Endodermal cell (in vitro differentiated cells): ENCODE results near the gene DENND4B. TPM values are rescaled to one million over a fixed set of nuclear protein-coding genes. Genes with fewer than 3 reads are reported as not detected.

Source experiments
- DNase-seq: peaks from one replicate; pipeline ENCODE4 v3.0.0-alpha.2; 2017
- H3K27ac ChIP-seq: 2 replicates; pipeline ENCODE4 v1.5.1; 2013; ENCODE audit warnings: mild to moderate bottlenecking, low read depth, low read length, moderate library complexity
- H3K27me3 ChIP-seq: 2 replicates; pipeline ENCODE4 v1.6.1; 2013; ENCODE audit warnings: mild to moderate bottlenecking, low read length, moderate library complexity; ENCODE audit not compliant: insufficient read depth, control insufficient read depth, poor library complexity, severe bottlenecking
- H3K36me3 ChIP-seq: 2 replicates; pipeline ENCODE4 v1.7.0; 2013; ENCODE audit warnings: mild to moderate bottlenecking, low read length, moderate library complexity; ENCODE audit not compliant: control insufficient read depth, insufficient read depth
- H3K4me1 ChIP-seq: one replicate; pipeline ENCODE4 v1.7.0; 2013; ENCODE audit warnings: low read length; ENCODE audit not compliant: control insufficient read depth, insufficient read depth
- H3K4me3 ChIP-seq: 2 replicates; pipeline ENCODE4 v1.5.1; 2013; ENCODE audit warnings: mild to moderate bottlenecking, low read length, moderate library complexity
- H3K9ac ChIP-seq: 2 replicates; pipeline ENCODE4 v1.6.1; 2013; ENCODE audit warnings: mild to moderate bottlenecking, low read length, moderate library complexity; ENCODE audit not compliant: poor library complexity, severe bottlenecking; ENCODE audit errors: extremely low read depth
- H3K9me3 ChIP-seq: 2 replicates; pipeline ENCODE4 v1.6.1; 2013; ENCODE audit warnings: mild to moderate bottlenecking, low read length, moderate library complexity; ENCODE audit not compliant: control insufficient read depth
- H3K27ac Mint-ChIP-seq: 2 replicates; pipeline ENCODE4 v1.8.0; 2020; ENCODE audit warnings: mixed read lengths
- H3K27me3 Mint-ChIP-seq: 2 replicates; pipeline ENCODE4 v1.8.0; 2021; ENCODE audit warnings: mild to moderate bottlenecking, mixed read lengths; ENCODE audit not compliant: insufficient read depth
- H3K36me3 Mint-ChIP-seq: 2 replicates; pipeline ENCODE4 v1.8.0; 2020; ENCODE audit warnings: low read depth, mixed read lengths
- H3K4me1 Mint-ChIP-seq: 2 replicates; pipeline ENCODE4 v1.8.0; 2020; ENCODE audit warnings: mixed read lengths
- H3K4me3 Mint-ChIP-seq: 2 replicates; pipeline ENCODE4 v1.8.0; 2020; ENCODE audit warnings: mild to moderate bottlenecking, moderate library complexity, mixed read lengths
- H3K9me3 Mint-ChIP-seq: 2 replicates; pipeline ENCODE4 v1.8.0; 2020; ENCODE audit warnings: mild to moderate bottlenecking, mixed read lengths
- CTCF ChIP-seq: fragments of 200-600 bp; sonication (generic); conservative IDR thresholded peaks from 2 replicates; pipeline ENCODE4 v1.5.0; 2021; ENCODE audit warnings: antibody characterized with exemption, mild to moderate bottlenecking
- WGBS, 2 experiments: methylation state at CpG; one replicate each; pipeline versions ENCODE4 v1.1.5 to v1.1.7; 2013; ENCODE audit warnings: missing lambda C conversion rate in 2 of 2, mixed read lengths in 1 of 2; ENCODE audit not compliant: insufficient coverage in 1 of 2, insufficient read length in 1 of 2; 5-methylcytosine and 5-hydroxymethylcytosine counted together
- total RNA-seq, 2 donors: library from RNA; stranded (reverse); fragmentation: NEBNext Ultra II Directional in 1 of 2; extraction: Animal tissue kit (Norgen Biotek cat#: 25700) in 1 of 2; gene quantifications; 2 replicates in 1 of 2; 3 replicates in 1 of 2; pipeline ENCODE4 v1.2.1, GENCODE V29; 2021

The DENND4B gene
- total RNA-seq, 2 donors from 2014 or later, result 89.5 to 115 TPM

GRCh38 chr1:153957744-153958110 is 11.2 kb upstream of the DENND4B start:
- peak overlapping the region; percentile 98 for H3K4me3 Mint-ChIP-seq
- peak overlapping the region; percentile 96 for H3K27ac Mint-ChIP-seq
- no peak for DNase-seq
- Histone ChIP-seq H3K4me3 (peak overlapping the region; percentile 98), H3K27ac (peak overlapping the region; percentile 63), H3K9me3 (no peaks in the 10 kb centered on the region), H3K27me3 (no peaks in the 10 kb centered on the region), H3K9ac (peak overlapping the region; percentile 77), H3K4me1 (no peaks in the 10 kb centered on the region), H3K36me3 (peaks cover 19% of the 10 kb centered on the region)
- H3K36me3 Mint-ChIP-seq, result peaks cover 28% of the 10 kb centered on the region
- 0% methylated on average over 5 to 13 of the region's 13 CpGs for WGBS, 2 experiments
- H3K27me3 Mint-ChIP-seq, result no peaks in the 10 kb centered on the region
- no peaks in the 10 kb centered on the region for H3K9me3 Mint-ChIP-seq
- TF ChIP-seq CTCF, result no peak
- H3K4me1 Mint-ChIP-seq, result peaks cover 33% of the 10 kb centered on the region

- H3K9me3 ChIP-seq, result no peaks in the 10 kb centered on the region
- no peaks in the 10 kb centered on the region for H3K4me1 ChIP-seq
- H3K27me3 ChIP-seq, result no peaks in the 10 kb centered on the region
- DNase-seq, result no peak
- TF ChIP-seq CTCF, result no peak
- no peaks in the 10 kb centered on the region for H3K9me3 Mint-ChIP-seq
- peaks cover 32% of the 10 kb centered on the region for H3K36me3 Mint-ChIP-seq
- peak overlapping the region; percentile 96 for H3K27ac Mint-ChIP-seq
- H3K36me3 ChIP-seq, result peaks cover 25% of the 10 kb centered on the region
- no peaks in the 10 kb centered on the region for H3K27me3 Mint-ChIP-seq
- peak overlapping the region; percentile 98 for H3K4me3 ChIP-seq
- H3K4me3 Mint-ChIP-seq, result peak overlapping the region; percentile 98
- peaks cover 29% of the 10 kb centered on the region for H3K4me1 Mint-ChIP-seq
- H3K27ac ChIP-seq, result no peak overlapping the region
- WGBS, 2 experiments, result 20 to 37% methylated on average over 2 to 5 of the region's 6 CpGs
- peak overlapping the region; percentile 77 for H3K9ac ChIP-seq
Observed at GRCh38 chr1:153956997-153957715, 10.6 kb upstream of the DENND4B start.

- Mint-ChIP-seq H3K27ac (no peak overlapping the region), H3K27me3 (no peaks in the 10 kb centered on the region), H3K9me3 (no peaks in the 10 kb centered on the region), H3K36me3 (peaks cover 32% of the 10 kb centered on the region), H3K4me3 (no peak overlapping the region), H3K4me1 (peaks cover 18% of the 10 kb centered on the region)
- Histone ChIP-seq H3K36me3 (peaks cover 28% of the 10 kb centered on the region), H3K9ac (no peak overlapping the region), H3K27me3 (no peaks in the 10 kb centered on the region), H3K4me1 (no peaks in the 10 kb centered on the region), H3K27ac (no peak overlapping the region), H3K4me3 (no peak overlapping the region), H3K9me3 (no peaks in the 10 kb centered on the region)
- TF ChIP-seq CTCF, result no peak
- WGBS, 2 experiments, result 94 to 99% methylated on average over 6 to 10 of the region's 10 CpGs
- DNase-seq, result no peak
Observed at GRCh38 chr1:153954826-153955225, 8.3 kb upstream of the DENND4B start.
